ENCODE data around the gene HHIPL2.

DNA sequence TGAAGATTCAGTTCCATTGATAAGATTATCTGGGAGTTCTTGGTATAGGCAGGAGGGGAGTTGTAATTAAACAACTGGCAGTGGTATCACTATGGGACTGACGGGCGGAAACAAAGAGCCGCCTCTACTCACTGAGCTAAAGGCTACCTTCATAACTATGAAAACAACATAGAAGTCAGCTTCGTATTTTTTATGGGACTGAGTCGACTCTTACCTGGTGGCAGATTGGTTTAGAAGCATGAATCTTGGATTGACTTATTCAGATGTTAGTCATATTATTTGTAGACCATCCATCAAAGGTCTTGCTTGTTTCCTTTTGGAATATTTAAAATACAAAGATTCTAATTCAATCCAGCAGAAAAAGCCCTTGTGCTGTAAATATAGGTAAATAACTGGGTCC, 6.3 kb upstream of the HHIPL2 start:
- TF ChIP-seq, protein P1, sequence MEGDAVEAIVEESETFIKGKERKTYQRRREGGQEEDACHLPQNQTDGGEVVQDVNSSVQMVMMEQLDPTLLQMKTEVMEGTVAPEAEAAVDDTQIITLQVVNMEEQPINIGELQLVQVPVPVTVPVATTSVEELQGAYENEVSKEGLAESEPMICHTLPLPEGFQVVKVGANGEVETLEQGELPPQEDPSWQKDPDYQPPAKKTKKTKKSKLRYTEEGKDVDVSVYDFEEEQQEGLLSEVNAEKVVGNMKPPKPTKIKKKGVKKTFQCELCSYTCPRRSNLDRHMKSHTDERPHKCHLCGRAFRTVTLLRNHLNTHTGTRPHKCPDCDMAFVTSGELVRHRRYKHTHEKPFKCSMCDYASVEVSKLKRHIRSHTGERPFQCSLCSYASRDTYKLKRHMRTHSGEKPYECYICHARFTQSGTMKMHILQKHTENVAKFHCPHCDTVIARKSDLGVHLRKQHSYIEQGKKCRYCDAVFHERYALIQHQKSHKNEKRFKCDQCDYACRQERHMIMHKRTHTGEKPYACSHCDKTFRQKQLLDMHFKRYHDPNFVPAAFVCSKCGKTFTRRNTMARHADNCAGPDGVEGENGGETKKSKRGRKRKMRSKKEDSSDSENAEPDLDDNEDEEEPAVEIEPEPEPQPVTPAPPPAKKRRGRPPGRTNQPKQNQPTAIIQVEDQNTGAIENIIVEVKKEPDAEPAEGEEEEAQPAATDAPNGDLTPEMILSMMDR (IDR thresholded peaks at IDR 0.05 in 4 of 5, conservative IDR thresholded peaks at IDR 0.05 in 1 of 5), result no peak
- TF ChIP-seq POLR2A (IDR thresholded peaks at IDR 0.05), result no peak
